ENCODE results near the gene ARAP3. TPM values are rescaled to one million over a fixed set of nuclear protein-coding genes. Genes with fewer than 3 reads are reported as not detected.

ARAP3 gene
- total and polyA plus RNA-seq, 4 experiments from 2014 or later: 0.73 to 16.4 (median 14.7) TPM; not detected in 1

DNA sequence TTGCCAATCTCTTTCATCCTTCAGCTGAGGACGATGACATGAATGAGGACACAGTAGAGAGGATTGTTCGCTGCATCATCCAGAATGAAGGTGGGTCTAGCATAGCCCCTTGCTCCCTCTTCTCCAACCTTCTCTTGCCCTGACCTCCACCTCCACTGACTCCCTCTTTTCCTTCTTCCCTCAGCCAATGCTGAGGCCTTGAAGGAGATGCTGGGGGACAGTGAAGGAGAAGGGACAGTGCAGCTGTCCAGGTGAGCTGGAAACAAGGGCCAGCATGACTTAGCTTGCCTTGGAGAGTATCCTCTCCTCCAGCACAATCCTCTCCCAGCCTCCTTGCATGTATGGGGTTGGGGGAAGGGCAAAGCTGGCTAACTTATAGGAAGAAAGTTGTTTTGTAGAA lies 43.3 kb downstream of the ARAP3 start:
- peaks cover 38% of the 10 kb centered on the region for H3K4me1 ChIP-seq (ENCODE audit: insufficient read depth, low read length)
- H3K27ac Mint-ChIP-seq: peak overlapping the region; percentile 90 to 98 (median 92)
- H3K27ac ChIP-seq (ENCODE audit: low read depth, low read length): no peak overlapping the region
- ChIA-PET CTCF (ENCODE audit: partially characterized antibody) (interaction anchor here (2.7 to 28.3 kb wide), 3 partner anchors 13 to 47 kb away, joined by 15 to 712 read pairs (median 198); partner anchors contain the start of genes DIAPH1 and FCHSD1), POLR2A (ENCODE audit: partially characterized antibody) (interaction anchor here (1.1 to 6.2 kb wide), 7 partner anchors 9 to 46 kb away, joined by 4 to 159 read pairs (median 53); partner anchors contain the start of genes DIAPH1 and FCHSD1)
- H3K9me3 Mint-ChIP-seq: peaks cover 0 to 2% (median 0%) of the 10 kb centered on the region in 8 donors
- intact Hi-C loops (cut with micrococcal nuclease): loop anchor here (5.0 to 10.0 kb wide), 2 partner anchors 44 to 1074 kb away; partner anchors contain the start of genes APBB3, ARAP3 and SLC35A4
- DNase-seq: no peak
- H3K4me1 Mint-ChIP-seq: peaks cover 26 to 39% (median 34%) of the 10 kb centered on the region in 4 donors
- H3K27me3 Mint-ChIP-seq: no peaks in the 10 kb centered on the region
- H3K4me3 ChIP-seq (ENCODE audit: low read length in 2 of 2): no peak overlapping the region
- no peaks in the 10 kb centered on the region for H3K27me3 ChIP-seq (ENCODE audit: insufficient read depth, low read length)
- H3K4me3 Mint-ChIP-seq: peak overlapping the region; percentile 47 to 93 (median 88)
- no peaks in the 10 kb centered on the region for H3K9me3 ChIP-seq (ENCODE audit: control insufficient read depth in 1 of 2, low read length in 2 of 2)
- H3K36me3 ChIP-seq (ENCODE audit: insufficient read depth, low read length): peaks cover 10% of the 10 kb centered on the region
- H3K36me3 Mint-ChIP-seq: peaks cover 6 to 40% of the 10 kb centered on the region in 2 donors

DNA sequence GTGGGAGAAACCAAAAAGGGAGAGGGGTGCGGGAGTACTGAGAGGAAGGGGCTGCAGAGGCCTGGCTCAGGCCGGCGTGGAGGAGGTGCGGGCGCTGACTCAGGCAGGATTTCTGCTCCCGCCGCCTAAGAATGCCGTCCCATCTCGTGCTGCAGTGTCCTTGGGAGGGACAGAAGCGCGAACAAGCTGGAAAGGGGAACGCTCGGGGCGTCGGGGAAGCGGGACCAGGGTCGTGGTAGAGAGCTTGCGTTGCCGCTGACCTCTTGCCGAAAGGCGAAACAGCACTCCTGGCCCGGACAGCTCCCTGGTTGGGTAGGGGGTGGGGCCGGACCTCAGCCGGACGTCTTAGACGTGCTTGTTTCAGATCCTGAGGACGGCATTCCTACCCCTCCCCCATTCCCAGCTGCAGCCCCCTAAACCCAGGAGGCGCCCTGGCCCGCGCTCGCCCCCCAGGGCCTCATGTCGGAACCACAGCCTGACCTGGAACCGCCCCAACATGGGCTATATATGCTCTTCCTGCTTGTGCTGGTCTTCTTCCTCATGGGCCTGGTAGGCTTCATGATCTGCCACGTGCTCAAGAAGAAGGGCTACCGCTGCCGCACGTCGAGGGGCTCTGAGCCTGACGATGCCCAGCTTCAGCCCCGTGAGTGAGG lies 44.1 kb downstream of the ARAP3 start:
- peaks cover 0 to 2% (median 0%) of the 10 kb centered on the region in 8 donors for H3K9me3 Mint-ChIP-seq
- H3K27me3 Mint-ChIP-seq: no peaks in the 10 kb centered on the region
- H3K4me3 ChIP-seq (ENCODE audit: low read length in 2 of 2): peak overlapping the region; percentile 84 to 98
- peaks cover 26 to 44% (median 34%) of the 10 kb centered on the region in 4 donors for H3K4me1 Mint-ChIP-seq
- peak; percentile 48 to 72 (median 60) for DNase-seq
- intact Hi-C loops (cut with micrococcal nuclease): loop anchor here (5.0 to 10.0 kb wide), 2 partner anchors 44 to 1073 kb away; partner anchors contain the start of genes APBB3, ARAP3 and SLC35A4
- H3K9me3 ChIP-seq (ENCODE audit: control insufficient read depth in 1 of 2, low read length in 2 of 2): no peaks in the 10 kb centered on the region
- peaks cover 6 to 40% of the 10 kb centered on the region in 2 donors for H3K36me3 Mint-ChIP-seq
- ChIA-PET POLR2A (ENCODE audit: partially characterized antibody) (interaction anchor here (0.8 to 6.2 kb wide), 20 partner anchors 10 to 331 kb away, joined by 3 to 159 read pairs (median 6); partner anchors contain the start of genes DIAPH1, FCHSD1, RNF14 and TAF7), CTCF (ENCODE audit: partially characterized antibody) (interaction anchor here (1.0 to 28.3 kb wide), 16 partner anchors 9 to 331 kb away, joined by 3 to 712 read pairs (median 8); partner anchors contain the start of genes DIAPH1, FCHSD1 and RNF14)
- H3K36me3 ChIP-seq (ENCODE audit: insufficient read depth, low read length): peaks cover 9% of the 10 kb centered on the region
- peaks cover 43% of the 10 kb centered on the region for H3K4me1 ChIP-seq (ENCODE audit: insufficient read depth, low read length)
- peak overlapping the region; percentile 86 to 93 (median 88) for H3K4me3 Mint-ChIP-seq
- peak overlapping the region; percentile 90 to 98 (median 92) for H3K27ac Mint-ChIP-seq
- H3K27ac ChIP-seq (ENCODE audit: low read depth, low read length): peak overlapping the region; percentile 87
- no peaks in the 10 kb centered on the region for H3K27me3 ChIP-seq (ENCODE audit: insufficient read depth, low read length)

GRCh38 chr5:141637123-141637766 lies 44.8 kb downstream of the ARAP3 start:
- H3K4me1 ChIP-seq (ENCODE audit: insufficient read depth, low read length): peaks cover 49% of the 10 kb centered on the region
- ChIA-PET POLR2A (ENCODE audit: partially characterized antibody) (interaction anchor here (0.7 to 6.2 kb wide), 28 partner anchors 11 to 1133 kb away, joined by 3 to 159 read pairs (median 6); partner anchors contain the start of genes ARHGAP26, DELE1, DIAPH1 and FCHSD1), CTCF (ENCODE audit: partially characterized antibody) (interaction anchor here (0.9 to 28.3 kb wide), 19 partner anchors 10 to 471 kb away, joined by 3 to 712 read pairs (median 5); partner anchors contain the start of genes DIAPH1, FCHSD1 and RNF14)

DNA sequence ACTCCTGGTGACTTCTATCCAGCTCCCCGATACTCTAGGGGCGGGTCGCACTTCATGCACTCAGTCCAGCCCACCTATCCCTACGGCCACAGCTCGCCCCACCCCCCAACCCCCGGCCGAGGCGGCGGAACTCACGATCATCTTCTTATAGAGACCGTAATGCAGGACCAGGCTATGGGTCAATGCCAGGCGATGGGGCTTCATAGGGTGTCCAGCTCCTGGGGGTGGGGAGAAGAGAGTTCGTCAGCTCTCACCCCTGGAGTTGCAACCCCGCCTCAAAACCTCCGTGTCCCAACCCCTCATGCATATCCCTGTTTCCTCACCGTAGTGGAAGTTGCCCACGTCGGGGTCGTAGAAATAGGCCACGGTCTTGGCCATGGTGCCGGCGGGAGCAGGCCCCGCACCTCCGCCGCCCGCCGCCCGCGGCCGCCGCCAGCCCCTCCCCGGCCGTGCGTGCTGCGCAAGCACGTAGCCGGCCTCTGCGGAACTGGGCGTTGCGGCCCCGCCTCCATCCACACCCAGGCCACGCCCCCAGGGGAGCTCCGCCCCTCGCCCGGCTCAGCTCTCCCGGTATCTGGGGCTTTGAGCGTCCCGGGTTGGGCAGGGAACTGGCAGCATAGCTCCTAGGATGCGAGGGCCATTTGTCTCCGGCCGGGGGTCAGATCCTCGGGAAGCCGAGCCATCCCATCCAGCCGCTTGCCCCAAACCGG lies 45.5 kb downstream of the ARAP3 start, which contains the start of the genes HDAC3 and RELL2:
Gene HDAC3 (minus strand): TSS at position 437 of the 710 bp plus-strand sequence. CDS start 59 bp downstream, at position 378.
Gene RELL2 (plus strand): TSS at position 585 of the 710 bp plus-strand sequence. CDS start 1,229 bp downstream, outside the sequence.
- H3K4me1 Mint-ChIP-seq: peaks cover 31 to 51% (median 39%) of the 10 kb centered on the region in 4 donors
- H3K4me3 ChIP-seq (ENCODE audit: low read length in 2 of 2): peak within 1 kb of the TSS; percentile 86 to 98
- no peaks in the 10 kb centered on the region for H3K9me3 ChIP-seq (ENCODE audit: control insufficient read depth in 1 of 2, low read length in 2 of 2)
- H3K4me3 Mint-ChIP-seq: peak within 1 kb of the TSS; percentile 88 to 96 (median 94)
- H3K27ac Mint-ChIP-seq: peak within 1 kb of the TSS; percentile 90 to 98 (median 96)
- H3K9me3 Mint-ChIP-seq: peaks cover 0 to 2% (median 0%) of the 10 kb centered on the region in 8 donors
- H3K36me3 Mint-ChIP-seq: peaks cover 10 to 38% of the 10 kb centered on the region in 2 donors
- ChIA-PET CTCF (ENCODE audit: partially characterized antibody) (interaction anchor here (0.9 to 28.3 kb wide), 19 partner anchors 10 to 472 kb away, joined by 3 to 712 read pairs (median 5); partner anchors contain the start of genes DIAPH1, FCHSD1 and RNF14), POLR2A (ENCODE audit: partially characterized antibody) (interaction anchor here (0.7 to 6.2 kb wide), 30 partner anchors 9 to 1133 kb away, joined by 3 to 159 read pairs (median 5); partner anchors contain the start of genes ARHGAP26, DELE1, DIAPH1 and FCHSD1)
- peak; percentile 89 to 95 (median 93) for DNase-seq
- peaks cover 50% of the 10 kb centered on the region for H3K4me1 ChIP-seq (ENCODE audit: insufficient read depth, low read length)
- H3K27me3 ChIP-seq (ENCODE audit: insufficient read depth, low read length): no peaks in the 10 kb centered on the region
- intact Hi-C loops (cut with micrococcal nuclease): loop anchor here (1.0 to 10.0 kb wide), 6 partner anchors 15 to 1072 kb away; partner anchors contain the start of genes APBB3, ARAP3, FCHSD1 and SLC35A4
- peaks cover 9% of the 10 kb centered on the region for H3K36me3 ChIP-seq (ENCODE audit: insufficient read depth, low read length)
- H3K27ac ChIP-seq (ENCODE audit: low read depth, low read length): peak within 1 kb of the TSS; percentile 87
- H3K27me3 Mint-ChIP-seq: no peaks in the 10 kb centered on the region

More at GRCh38 chr5:141637123-141637766, 44.8 kb downstream of the ARAP3 start:
- peak overlapping the region; percentile 87 for H3K27ac ChIP-seq (ENCODE audit: low read depth, low read length)
- Mint-ChIP-seq H3K27me3 (no peaks in the 10 kb centered on the region), H3K27ac (peak overlapping the region; percentile 90 to 98 (median 92)), H3K36me3 (peaks cover 6 to 43% of the 10 kb centered on the region in 2 donors), H3K9me3 (peaks cover 0 to 2% (median 0%) of the 10 kb centered on the region in 8 donors), H3K4me1 (peaks cover 31 to 51% (median 40%) of the 10 kb centered on the region in 4 donors), H3K4me3 (peak overlapping the region; percentile 86 to 93 (median 88))
- no peaks in the 10 kb centered on the region for H3K27me3 ChIP-seq (ENCODE audit: insufficient read depth, low read length)
- peaks cover 9% of the 10 kb centered on the region for H3K36me3 ChIP-seq (ENCODE audit: insufficient read depth, low read length)
- H3K9me3 ChIP-seq (ENCODE audit: control insufficient read depth in 1 of 2, low read length in 2 of 2): no peaks in the 10 kb centered on the region
- peak overlapping the region; percentile 84 to 98 for H3K4me3 ChIP-seq (ENCODE audit: low read length in 2 of 2)
- DNase-seq: peak; percentile 58 to 69 (median 63)
- intact Hi-C loops (cut with micrococcal nuclease): loop anchor here (5.0 to 10.0 kb wide), 2 partner anchors 45 to 1072 kb away; partner anchors contain the start of genes APBB3, ARAP3 and SLC35A4

GRCh38 chr5:141636106-141636412 lies 46.0 kb downstream of the ARAP3 start:
- POLR2A ChIA-PET (ENCODE audit: partially characterized antibody): interaction anchor here (0.7 to 6.2 kb wide), 18 partner anchors 9 to 333 kb away, joined by 3 to 159 read pairs (median 8); partner anchors contain the start of genes DELE1, DIAPH1, FCHSD1 and RNF14
- Mint-ChIP-seq H3K4me3 (peak overlapping the region; percentile 88 to 96 (median 94)), H3K27me3 (no peaks in the 10 kb centered on the region), H3K9me3 (peaks cover 0 to under 1% (median 0%) of the 10 kb centered on the region in 8 donors), H3K36me3 (peaks cover 11 to 37% of the 10 kb centered on the region in 2 donors), H3K27ac (peak overlapping the region; percentile 57 to 96 (median 95)), H3K4me1 (peaks cover 31 to 51% (median 39%) of the 10 kb centered on the region in 4 donors)
- CTCF ChIA-PET (ENCODE audit: partially characterized antibody): interaction anchor here (1.1 to 28.3 kb wide), 10 partner anchors 14 to 214 kb away, joined by 3 to 712 read pairs (median 14); partner anchors contain the start of genes DIAPH1 and FCHSD1
- intact Hi-C loops (cut with micrococcal nuclease): loop anchor here (1.0 to 10.0 kb wide), 6 partner anchors 15 to 1071 kb away; partner anchors contain the start of genes APBB3, ARAP3, FCHSD1 and SLC35A4
- peak overlapping the region; percentile 86 to 98 for H3K4me3 ChIP-seq (ENCODE audit: low read length in 2 of 2)
- no peaks in the 10 kb centered on the region for H3K27me3 ChIP-seq (ENCODE audit: insufficient read depth, low read length)
- H3K4me1 ChIP-seq (ENCODE audit: insufficient read depth, low read length): peaks cover 52% of the 10 kb centered on the region
- no peaks in the 10 kb centered on the region for H3K9me3 ChIP-seq (ENCODE audit: control insufficient read depth in 1 of 2, low read length in 2 of 2)
- no peak for DNase-seq
- peaks cover 6% of the 10 kb centered on the region for H3K36me3 ChIP-seq (ENCODE audit: insufficient read depth, low read length)
- peak overlapping the region; percentile 87 for H3K27ac ChIP-seq (ENCODE audit: low read depth, low read length)

All from CD4-positive, alpha-beta memory T cell (primary cell).